HepG2 (cell line): ENCODE results near the gene TSC22D4. TPM values are rescaled to one million over a fixed set of nuclear protein-coding genes. Genes with fewer than 3 reads are reported as not detected.

ENCODE experiments used
- ATAC-seq: fragments of 200-7000 bp; cut with Tn5 transposase; 3 replicates; pipeline ENCODE4 v1.9.1; 2020; ENCODE audit warnings: mild to moderate bottlenecking, moderate library complexity
- BruUV-seq: library from RNA; stranded (reverse); fragments of 400-500 nt; replicated peaks from 2 replicates; lab custom pipeline; 2021; lab: Mats Ljungman, UMichigan
- CTCF ChIA-PET: fragments of 300-600 bp; formaldehyde crosslinking; extraction: SDS; loops from one replicate; lab custom pipeline; 2021; ENCODE audit warnings: low total read pairs, inconsistent platforms, low intra/inter-chr PET ratio; lab: Yijun Ruan, JAX
- POLR2A ChIA-PET: fragments of 350-600 bp; sonication (Branson Sonifier 250); formaldehyde crosslinking; loops from one replicate; lab custom pipeline; 2020; ENCODE audit warnings: antibody characterized with exemption, inconsistent platforms; lab: Yijun Ruan, JAX
- DNase-seq: peaks from one replicate; pipeline ENCODE4 v3.0.0-alpha.2; 2015; ENCODE audit warnings: low spot score
- FAIRE-seq: peaks from 3 replicates; lab custom pipeline; 2011; peaks lifted over from hg19 to GRCh38; lab: Jason Lieb, UNC
- H2AFZ ChIP-seq: one replicate; pipeline ENCODE4 v1.6.1; 2011; ENCODE audit warnings: low read length, inconsistent platforms
- H3K27ac ChIP-seq: fragments of 300-600 bp; 3 replicates; pipeline ENCODE4 v1.8.0; 2011; ENCODE audit warnings: mixed run types, mild to moderate bottlenecking, mixed read lengths, low read length, inconsistent platforms; ENCODE audit not compliant: insufficient read depth; ENCODE audit errors: extremely low read length
- H3K27me3 ChIP-seq, 2 experiments: fragments of 200-600 bp in 1 of 2; 2 replicates in 1 of 2; 3 replicates in 1 of 2; pipeline versions ENCODE4 v1.6.0 to v1.8.0; 2011; ENCODE audit warnings: low read length in 2 of 2, mild to moderate bottlenecking in 2 of 2, moderate library complexity in 2 of 2, inconsistent platforms in 1 of 2; ENCODE audit not compliant: insufficient read depth in 2 of 2, control insufficient read depth in 1 of 2
- H3K36me3 ChIP-seq, 2 experiments: fragments of 200-600 bp in 1 of 2; replicated peaks in 1 of 2; 2 replicates in 1 of 2; 3 replicates in 1 of 2; pipeline versions ENCODE4 v1.5.1 to v1.8.0; 2011; ENCODE audit warnings: low read length in 2 of 2, inconsistent platforms in 1 of 2; ENCODE audit not compliant: insufficient read depth in 2 of 2, control insufficient read depth in 1 of 2
- H3K4me1 ChIP-seq: 2 replicates; pipeline ENCODE4 v1.5.1; 2012; ENCODE audit warnings: low read length, inconsistent platforms; ENCODE audit not compliant: insufficient read depth
- H3K4me2 ChIP-seq: 2 replicates; pipeline ENCODE4 v1.6.0; 2011; ENCODE audit warnings: low read depth, low read length, inconsistent platforms
- H3K4me3 ChIP-seq, 3 experiments: fragments of 200-600 bp in 1 of 3; sonication (generic), shearing (Covaris generic) in 1 of 3; replicated peaks in 1 of 3; 2 replicates each; pipeline ENCODE4 v1.5.1; 2011 to 2016; ENCODE audit warnings: low read length in 3 of 3, inconsistent platforms in 2 of 3, low read depth in 2 of 3, mild to moderate bottlenecking in 2 of 3, control low read depth in 1 of 3, mixed read lengths in 1 of 3; ENCODE audit not compliant: insufficient read depth in 1 of 3
- H3K79me2 ChIP-seq: one replicate; pipeline ENCODE4 v1.6.1; 2011; ENCODE audit warnings: low read length, inconsistent platforms; ENCODE audit not compliant: insufficient read depth
- H3K9ac ChIP-seq: 2 replicates; pipeline ENCODE4 v1.6.0; 2011; ENCODE audit warnings: mild to moderate bottlenecking, low read depth, low read length, inconsistent platforms; ENCODE audit not compliant: insufficient read depth
- H3K9me3 ChIP-seq: 2 replicates; pipeline ENCODE4 v1.5.1; 2012; ENCODE audit warnings: mild to moderate bottlenecking, low read length
- H4K20me1 ChIP-seq: 2 replicates; pipeline ENCODE4 v1.6.0; 2011; ENCODE audit warnings: inconsistent platforms, mild to moderate bottlenecking, low read length, moderate library complexity; ENCODE audit not compliant: insufficient read depth
- AKAP8 ChIP-seq: sonication (generic); formaldehyde crosslinking; IDR thresholded peaks from 2 replicates; pipeline ENCODE4 v1.5.1; 2020; ENCODE audit warnings: mild to moderate bottlenecking, missing genetic modification reagents
- ARHGAP35 ChIP-seq: sonication (generic); formaldehyde crosslinking; IDR thresholded peaks from 2 replicates; pipeline ENCODE4 v1.9.0; 2022; ENCODE audit warnings: mild to moderate bottlenecking, inconsistent platforms, moderate library complexity, missing genetic modification reagents, borderline replicate concordance
- CAMTA2 ChIP-seq: sonication (generic); formaldehyde crosslinking; IDR thresholded peaks from 2 replicates; pipeline ENCODE4 v1.4.0; 2020; ENCODE audit warnings: mild to moderate bottlenecking, missing genetic modification reagents, borderline replicate concordance
- KLF6 ChIP-seq: IDR thresholded peaks from 2 replicates; pipeline ENCODE4 v1.8.0; 2016; ENCODE audit warnings: missing biosample characterization, missing genetic modification reagents
- RBFOX2 ChIP-seq: fragments of 200-400 bp; formaldehyde crosslinking; IDR thresholded peaks from 2 replicates; pipeline ENCODE4 v1.6.1; 2017; ENCODE audit warnings: low read depth, mild to moderate bottlenecking, low read length
- ZBTB38 ChIP-seq: sonication (generic); formaldehyde crosslinking; IDR thresholded peaks from 2 replicates; pipeline ENCODE4 v1.5.1; 2020; ENCODE audit warnings: mild to moderate bottlenecking, missing genetic modification reagents
- ZC3H13 ChIP-seq: sonication (generic); formaldehyde crosslinking; IDR thresholded peaks from 2 replicates; pipeline ENCODE4 v1.8.1; 2023; ENCODE audit warnings: mild to moderate bottlenecking, missing genetic modification reagents, moderate library complexity
- ZNF275 ChIP-seq: sonication (generic); formaldehyde crosslinking; IDR thresholded peaks from 2 replicates; pipeline ENCODE4 v1.8.0; 2022; ENCODE audit warnings: missing genetic modification reagents, mild to moderate bottlenecking, inconsistent platforms, borderline replicate concordance
- WGBS: methylation state at CpG from one replicate; pipeline ENCODE4 v1.1.6; 2017; ENCODE audit warnings: low lambda C conversion rate; 5-methylcytosine and 5-hydroxymethylcytosine counted together
- in situ Hi-C: cut with HindIII; loops from 2 replicates; pipeline ENCODE4 v1.10.0; 2017; ENCODE audit warnings: low pct_unique_long_range_greater_than_20kb; ENCODE audit not compliant: extremely low pct_ligation_motif_present
- intact Hi-C: fragments of 100-400 bp; cut with micrococcal nuclease; formaldehyde crosslinking; loops from one replicate; pipeline ENCODE4 v1.10.0; 2022; ENCODE audit not compliant: unreplicated experiment
- polyA plus RNA-seq, 8 experiments: library from polyadenylated mRNA; depleted of rRNA in 3 of 8; stranded (reverse) in 7 of 8; unstranded in 1 of 8; fragments of >200 nt; fragmentation: Illumina TruSeq in 4 of 8; extraction: Trizol in 4 of 8; gene quantifications; 2 replicates each; pipeline versions ENCODE4 v1.2.1 to v1.2.3, GENCODE V29; 2011 to 2016; ENCODE audit warnings: low read depth in 4 of 8, missing spikeins in 1 of 8, mixed read lengths in 1 of 8; ENCODE audit not compliant: insufficient read depth in 1 of 8
- total RNA-seq, 5 experiments: library from RNA; depleted of rRNA; stranded (reverse); fragments of >200 nt; fragmentation: Illumina TruSeq; extraction: Trizol; gene quantifications; 2 replicates each; pipeline ENCODE4 v1.2.3, GENCODE V29; 2016; ENCODE audit warnings: low read depth in 1 of 5
- TF ChIP-seq, protein P1 (sequence below): sonication (generic); formaldehyde crosslinking; IDR thresholded peaks from 2 replicates; pipeline ENCODE4 v1.8.0; 2022; ENCODE audit warnings: missing genetic modification reagents, low read depth, mild to moderate bottlenecking, borderline replicate concordance

Gene TSC22D4
- total and polyA plus RNA-seq, 2 of the 13 experiments (the other 11 are each of a cell fraction or from before 2014, with no cell fraction given): 7.7 to 8.7 TPM

DNA sequence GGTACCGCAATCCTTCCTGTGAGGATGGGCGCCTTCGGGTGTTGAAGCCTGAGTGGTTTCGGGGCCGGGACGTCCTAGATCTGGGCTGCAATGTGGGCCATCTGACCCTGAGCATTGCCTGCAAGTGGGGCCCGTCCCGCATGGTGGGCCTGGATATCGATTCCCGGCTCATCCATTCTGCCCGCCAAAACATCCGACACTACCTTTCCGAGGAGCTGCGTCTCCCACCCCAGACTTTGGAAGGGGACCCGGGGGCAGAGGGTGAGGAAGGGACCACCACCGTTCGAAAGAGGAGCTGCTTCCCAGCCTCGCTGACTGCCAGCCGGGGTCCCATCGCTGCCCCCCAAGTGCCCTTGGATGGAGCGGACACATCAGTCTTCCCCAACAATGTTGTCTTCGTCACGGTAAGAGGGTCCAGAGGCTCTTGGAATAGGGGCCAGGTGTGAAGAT, 47.7 kb downstream of the TSC22D4 start (continued):
- TF ChIP-seq CAMTA2 (CRISPR knock-in tag): no peak
- TF ChIP-seq ZNF275: no peak

- in situ Hi-C loops: no loop called here
- Histone ChIP-seq H4K20me1 (no peaks in the 10 kb centered on the region; the same call in 1 of the 2 replicates), H3K36me3 (peaks cover 5 to 30% of the 10 kb centered on the region in 2 experiments), H3K4me3 (peak overlapping the region; percentile 75 to 87 (median 83)), H3K9me3 (no peaks in the 10 kb centered on the region), H3K4me1 (peaks cover 56% of the 10 kb centered on the region), H3K27me3 (no peaks in the 10 kb centered on the region; a peak in 1 of 5 replicates), H3K27ac (peak overlapping the region; percentile 98), H3K79me2 (peaks cover 35% of the 10 kb centered on the region), H3K4me2 (peak overlapping the region; percentile 94), H2AFZ (no peak overlapping the region), H3K9ac (peak overlapping the region; percentile 98)
- ChIA-PET CTCF (no interaction called here), POLR2A (interaction anchor here (1.2 to 4.8 kb wide), 10 partner anchors 8 to 329 kb away, joined by 3 to 199 read pairs (median 21); partner anchors contain the start of genes AP4M1, FBXO24, LRCH4 and MCM7)
- 57% methylated on average over 20 of the region's 31 CpGs for WGBS
- DNase-seq (no peak), ATAC-seq (no peak), FAIRE-seq (no peak)
- no TSS peak for BruUV-seq
- TF ChIP-seq ARHGAP35 (CRISPR knock-in tag): 0 out of 2 replicates have a peak, but pooled peaks have one; percentile 47
- TF ChIP-seq, protein P1, sequence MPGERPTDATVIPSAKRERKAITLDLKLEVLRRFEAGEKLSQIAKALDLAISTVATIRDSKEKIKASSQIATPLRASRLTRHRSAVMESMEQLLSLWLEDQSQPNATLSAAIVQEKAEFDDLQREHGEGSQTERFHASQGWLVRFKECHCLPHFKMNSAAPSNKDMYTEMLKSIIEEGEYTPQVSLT (CRISPR knock-in tag): no peak
- peak; percentile 91 for TF ChIP-seq ZBTB38 (CRISPR knock-in tag)
- no peak for TF ChIP-seq KLF6 (CRISPR knock-in tag)
- peak; percentile 64; the same call in 1 of the 2 replicates for TF ChIP-seq RBFOX2
- 0 out of 2 replicates have a peak, but pooled peaks have one; percentile 45 for TF ChIP-seq ZC3H13 (CRISPR knock-in tag)
- peak; percentile 73; the same call in 1 of the 2 replicates for TF ChIP-seq AKAP8 (CRISPR knock-in tag)
- intact Hi-C loops: no loop called here
Measured at GRCh38 chr7:100430493-100431285, 48.3 kb downstream of the TSC22D4 start.
